ENCODE results near the gene C11orf21. TPM values are rescaled to one million over a fixed set of nuclear protein-coding genes. Genes with fewer than 3 reads are reported as not detected.

C11orf21 gene
- total RNA-seq, 5 donors from 2014 or later (not counting 1 experiment from before 2014, with no cell fraction given) = 62.3 to 133 (median 88.9) TPM

DNA sequence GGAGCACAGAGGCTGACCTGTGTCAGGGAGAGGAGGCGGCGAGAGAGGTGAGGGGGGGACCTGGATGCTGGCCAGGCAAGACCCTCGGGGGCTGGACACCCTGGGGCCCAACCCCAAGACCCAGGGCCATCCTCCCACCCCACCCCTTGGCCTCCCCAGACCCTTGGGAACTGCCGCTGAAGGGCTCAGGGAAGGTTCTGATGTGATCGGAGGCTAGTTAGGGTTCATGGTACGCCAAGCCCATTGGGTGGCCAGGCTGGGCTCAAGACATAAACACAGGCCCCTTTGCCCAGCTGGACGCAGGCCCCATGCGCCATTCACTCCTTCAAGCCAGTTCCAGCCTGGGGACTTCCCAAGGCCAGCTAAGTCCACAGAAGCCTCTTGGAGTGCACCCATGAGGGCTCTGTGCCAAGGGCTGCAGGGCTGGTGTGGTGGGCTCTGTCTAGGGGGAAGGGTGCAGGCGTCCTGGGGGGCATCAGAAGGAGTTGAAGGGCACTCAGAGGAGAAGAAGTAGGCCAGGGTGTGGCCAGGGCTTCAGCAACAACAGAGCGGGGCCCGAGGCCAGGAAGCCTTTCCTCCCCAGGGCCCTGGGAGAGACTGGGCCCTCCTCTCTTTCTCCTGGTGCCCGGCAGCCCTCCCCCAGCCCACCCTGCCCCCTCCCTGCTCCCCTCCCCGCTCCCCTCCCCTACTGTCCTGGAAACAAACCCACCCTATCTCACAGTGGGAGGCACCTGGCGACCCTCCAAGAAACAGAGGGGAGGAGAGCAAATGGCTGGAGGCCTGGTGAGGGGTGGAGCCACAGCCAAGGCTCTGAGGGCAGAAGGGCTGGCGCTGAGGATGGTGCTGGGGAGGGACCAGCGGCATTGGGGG lies 13.0 kb upstream of the C11orf21 start:
- Histone ChIP-seq H3K27me3 (replicated peaks in 1 of 2; ENCODE audit: control insufficient read depth in 2 of 2, extremely low read depth in 1 of 2, insufficient read depth in 2 of 2, low read length in 1 of 2) (no peaks in the 10 kb centered on the region), H3K4me1 (ENCODE audit: control insufficient read depth in 1 of 2, extremely low read depth in 1 of 2, insufficient read depth in 2 of 2, low read length in 2 of 2) (peaks cover 0 to 59% of the 10 kb centered on the region in 2 experiments), H3K27ac (ENCODE audit: low read length) (no peak overlapping the region), H3K36me3 (ENCODE audit: control insufficient read depth in 2 of 2, extremely low read depth in 1 of 2, insufficient read depth in 1 of 2, low read length in 1 of 2) (no peaks in the 10 kb centered on the region), H3K9me3 (no peaks in the 10 kb centered on the region), H3K4me3 (ENCODE audit: control insufficient read depth in 1 of 2, extremely low read depth in 1 of 2, low read length in 1 of 2) (no peak overlapping the region)
- DNase-seq = no peak
- ChIA-PET CTCF (interaction anchor here in 1 of 2 donors (0.6 kb wide), 1 partner anchor 442 kb away, joined by 6 read pairs; no protein-coding TSS in a partner anchor), POLR2A (no interaction called here)
- 78% methylated on average over 7 of the region's 16 CpGs for WGBS (ENCODE audit: insufficient coverage)
- H3K27me3 Mint-ChIP-seq = no peaks in the 10 kb centered on the region
- no peak overlapping the region for H3K4me3 Mint-ChIP-seq
- no peaks in the 10 kb centered on the region for H3K9me3 Mint-ChIP-seq
- peaks cover 4% of the 10 kb centered on the region for H3K36me3 Mint-ChIP-seq
- ATAC-seq (replicated peaks in 1 of 4) = no peak
- peaks cover 8 to 10% (median 9%) of the 10 kb centered on the region in 3 donors for H3K4me1 Mint-ChIP-seq
- no peak overlapping the region for H3K27ac Mint-ChIP-seq

DNA sequence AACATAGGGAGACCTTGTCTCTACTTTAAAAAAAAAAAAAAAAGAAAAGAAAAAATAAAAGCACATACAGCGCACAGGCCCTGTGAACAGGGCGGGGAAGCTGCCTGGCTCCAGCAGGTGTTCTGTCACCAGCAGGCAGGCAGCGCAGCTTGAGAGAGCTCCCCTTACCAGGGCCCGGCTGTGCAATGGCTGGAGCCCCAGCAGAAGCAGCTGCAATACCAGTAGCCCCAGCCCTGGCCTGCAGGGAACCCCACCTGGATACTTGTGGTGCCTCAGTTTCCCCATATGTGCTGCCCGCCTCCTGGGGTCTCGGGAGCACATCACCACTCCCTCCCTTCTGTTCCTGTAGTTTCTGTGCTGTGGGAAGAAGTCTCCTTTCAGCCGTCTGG lies 12.4 kb upstream of the C11orf21 start:
- ATAC-seq (replicated peaks in 1 of 4) (no peak), DNase-seq (no peak)
- H3K9me3 ChIP-seq = no peaks in the 10 kb centered on the region
- 88% methylated on average over 3 of the region's 7 CpGs for WGBS (ENCODE audit: insufficient coverage)
- Mint-ChIP-seq H3K4me1 (peaks cover 8 to 10% (median 9%) of the 10 kb centered on the region in 3 donors), H3K27me3 (no peaks in the 10 kb centered on the region), H3K4me3 (no peak overlapping the region), H3K9me3 (no peaks in the 10 kb centered on the region), H3K36me3 (peaks cover 4% of the 10 kb centered on the region), H3K27ac (no peak overlapping the region)
- CTCF ChIA-PET = interaction anchor here in 1 of 2 donors (0.6 kb wide), 1 partner anchor 442 kb away, joined by 6 read pairs; no protein-coding TSS in a partner anchor
- no peak overlapping the region for H3K27ac ChIP-seq (ENCODE audit: low read length)
- no peaks in the 10 kb centered on the region for H3K36me3 ChIP-seq (ENCODE audit: control insufficient read depth in 2 of 2, extremely low read depth in 1 of 2, insufficient read depth in 1 of 2, low read length in 1 of 2)
- POLR2A ChIA-PET = no interaction called here
- H3K4me3 ChIP-seq (ENCODE audit: control insufficient read depth in 1 of 2, extremely low read depth in 1 of 2, low read length in 1 of 2) = no peak overlapping the region
- H3K4me1 ChIP-seq (ENCODE audit: control insufficient read depth in 1 of 2, extremely low read depth in 1 of 2, insufficient read depth in 2 of 2, low read length in 2 of 2) = peaks cover 0 to 59% of the 10 kb centered on the region in 2 experiments
- H3K27me3 ChIP-seq (replicated peaks in 1 of 2; ENCODE audit: control insufficient read depth in 2 of 2, extremely low read depth in 1 of 2, insufficient read depth in 2 of 2, low read length in 1 of 2) = no peaks in the 10 kb centered on the region

DNA sequence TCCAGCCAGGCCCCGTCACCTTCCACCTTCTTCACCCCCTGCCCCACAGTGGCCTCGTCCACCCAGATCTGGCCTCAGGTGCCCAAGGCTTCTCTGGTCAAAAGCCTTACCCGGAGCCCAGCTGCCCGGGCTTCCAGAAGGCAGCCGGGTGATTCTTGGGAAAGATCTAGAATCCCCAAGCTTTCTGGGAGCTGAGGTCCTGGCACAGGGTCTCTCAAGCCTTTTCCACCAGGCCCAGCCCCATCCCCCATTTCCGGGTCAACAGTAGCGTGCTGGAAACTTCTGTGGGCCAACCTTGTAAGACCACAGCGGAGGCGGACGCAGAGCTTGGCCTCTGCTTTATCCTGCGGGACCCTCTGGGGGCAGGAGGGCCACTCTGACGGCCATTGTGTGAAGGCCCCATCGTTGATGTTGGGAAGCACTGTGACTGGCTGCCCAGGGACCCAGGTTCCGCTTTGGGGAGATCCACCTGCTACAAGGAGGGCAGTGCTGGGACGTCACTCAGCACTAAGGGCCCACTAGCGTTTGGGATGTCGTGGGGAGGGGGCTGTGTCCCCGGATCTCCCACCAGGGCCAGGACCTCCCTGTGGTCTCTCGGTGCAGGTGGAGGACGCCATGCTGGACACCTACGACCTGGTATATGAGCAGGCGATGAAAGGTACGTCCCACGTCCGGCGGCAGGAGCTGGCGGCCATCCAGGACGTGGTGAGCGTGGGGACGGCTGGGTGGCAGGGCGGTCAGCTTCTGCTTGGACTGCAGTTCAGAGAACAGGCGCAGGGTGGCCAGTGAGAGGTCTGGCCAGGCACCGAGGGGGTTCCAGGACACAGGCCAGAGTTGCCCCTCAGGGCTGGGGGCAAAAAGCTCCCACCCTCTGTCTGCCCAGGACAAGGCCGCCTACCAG lies 11.6 kb upstream of the C11orf21 start:
- Histone ChIP-seq H3K36me3 (ENCODE audit: control insufficient read depth in 2 of 2, extremely low read depth in 1 of 2, insufficient read depth in 1 of 2, low read length in 1 of 2) (no peaks in the 10 kb centered on the region), H3K4me3 (ENCODE audit: control insufficient read depth in 1 of 2, extremely low read depth in 1 of 2, low read length in 1 of 2) (no peak overlapping the region), H3K9me3 (no peaks in the 10 kb centered on the region), H3K4me1 (ENCODE audit: control insufficient read depth in 1 of 2, extremely low read depth in 1 of 2, insufficient read depth in 2 of 2, low read length in 2 of 2) (peaks cover 0 to 64% of the 10 kb centered on the region in 2 experiments), H3K27ac (ENCODE audit: low read length) (no peak overlapping the region), H3K27me3 (replicated peaks in 1 of 2; ENCODE audit: control insufficient read depth in 2 of 2, extremely low read depth in 1 of 2, insufficient read depth in 2 of 2, low read length in 1 of 2) (no peaks in the 10 kb centered on the region)
- Mint-ChIP-seq H3K4me3 (no peak overlapping the region), H3K4me1 (peaks cover 8 to 10% (median 9%) of the 10 kb centered on the region in 3 donors), H3K9me3 (no peaks in the 10 kb centered on the region), H3K27me3 (no peaks in the 10 kb centered on the region), H3K27ac (no peak overlapping the region), H3K36me3 (peaks cover 4% of the 10 kb centered on the region)
- WGBS (ENCODE audit: insufficient coverage) = 93% methylated on average over 33 of the region's 34 CpGs
- CTCF ChIA-PET = no interaction called here
- no peak for DNase-seq
- POLR2A ChIA-PET = no interaction called here
- ATAC-seq (replicated peaks in 1 of 4) = no peak

DNA sequence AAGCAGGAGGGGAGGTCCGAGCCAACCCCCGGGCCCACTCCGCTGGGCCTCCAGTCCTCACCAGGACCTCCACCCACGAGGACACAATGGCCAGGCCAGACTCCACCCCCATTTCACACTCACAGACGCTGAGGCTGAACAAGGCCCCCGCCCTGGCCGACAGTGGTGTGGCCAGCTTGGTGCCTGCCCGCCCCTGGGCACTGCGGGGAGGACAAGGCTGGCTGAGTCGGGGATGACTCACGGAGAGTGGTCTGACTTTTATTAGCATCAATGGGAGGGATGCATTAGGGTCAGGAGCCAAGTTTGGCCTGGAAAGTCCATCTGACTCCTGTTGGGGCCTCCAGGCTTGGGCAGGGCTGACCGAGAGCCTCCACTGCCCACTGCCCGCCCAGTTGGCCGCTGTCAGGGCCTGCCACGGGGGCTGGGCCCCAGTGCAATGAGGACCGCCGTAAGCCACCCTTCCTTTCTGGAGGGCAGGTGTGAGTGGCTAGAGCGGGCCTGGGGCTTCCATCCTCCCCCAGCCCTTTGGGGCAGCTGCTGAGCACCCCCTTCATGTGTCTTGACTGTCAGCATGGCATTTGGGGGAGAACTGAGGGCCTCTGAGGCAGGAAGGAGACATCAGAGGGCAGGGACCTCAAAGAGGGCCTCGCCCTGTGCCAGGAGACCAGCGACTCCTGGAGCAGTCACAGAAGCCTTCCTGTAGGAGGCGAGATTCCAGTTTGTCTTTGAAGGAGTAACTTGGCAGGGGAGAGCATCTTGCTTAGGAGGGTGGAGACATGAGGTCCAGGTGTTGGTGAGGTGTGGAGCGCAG lies 10.7 kb upstream of the C11orf21 start:
- H3K27ac ChIP-seq (ENCODE audit: low read length) = no peak overlapping the region
- no peak for DNase-seq
- H3K27me3 Mint-ChIP-seq = no peaks in the 10 kb centered on the region
- H3K36me3 Mint-ChIP-seq = no peaks in the 10 kb centered on the region
- H3K27me3 ChIP-seq (replicated peaks in 1 of 2; ENCODE audit: control insufficient read depth in 2 of 2, extremely low read depth in 1 of 2, insufficient read depth in 2 of 2, low read length in 1 of 2) = no peaks in the 10 kb centered on the region
- no peaks in the 10 kb centered on the region for H3K9me3 ChIP-seq
- ChIA-PET POLR2A (no interaction called here), CTCF (no interaction called here)
- H3K4me1 ChIP-seq (ENCODE audit: control insufficient read depth in 1 of 2, extremely low read depth in 1 of 2, insufficient read depth in 2 of 2, low read length in 2 of 2) = peaks cover 0 to 71% of the 10 kb centered on the region in 2 experiments
- H3K27ac Mint-ChIP-seq = no peak overlapping the region
- H3K4me3 Mint-ChIP-seq = no peak overlapping the region
- H3K4me1 Mint-ChIP-seq = peaks cover 8 to 12% (median 12%) of the 10 kb centered on the region in 3 donors
- 88% methylated on average over 11 of the region's 22 CpGs for WGBS (ENCODE audit: insufficient coverage)
- no peaks in the 10 kb centered on the region for H3K9me3 Mint-ChIP-seq
- ATAC-seq (replicated peaks in 1 of 4) = no peak
- peaks cover 0 to under 1% of the 10 kb centered on the region in 2 donors for H3K36me3 ChIP-seq (ENCODE audit: control insufficient read depth in 2 of 2, extremely low read depth in 1 of 2, insufficient read depth in 1 of 2, low read length in 1 of 2)
- H3K4me3 ChIP-seq (ENCODE audit: control insufficient read depth in 1 of 2, extremely low read depth in 1 of 2, low read length in 1 of 2) = no peak overlapping the region

DNA sequence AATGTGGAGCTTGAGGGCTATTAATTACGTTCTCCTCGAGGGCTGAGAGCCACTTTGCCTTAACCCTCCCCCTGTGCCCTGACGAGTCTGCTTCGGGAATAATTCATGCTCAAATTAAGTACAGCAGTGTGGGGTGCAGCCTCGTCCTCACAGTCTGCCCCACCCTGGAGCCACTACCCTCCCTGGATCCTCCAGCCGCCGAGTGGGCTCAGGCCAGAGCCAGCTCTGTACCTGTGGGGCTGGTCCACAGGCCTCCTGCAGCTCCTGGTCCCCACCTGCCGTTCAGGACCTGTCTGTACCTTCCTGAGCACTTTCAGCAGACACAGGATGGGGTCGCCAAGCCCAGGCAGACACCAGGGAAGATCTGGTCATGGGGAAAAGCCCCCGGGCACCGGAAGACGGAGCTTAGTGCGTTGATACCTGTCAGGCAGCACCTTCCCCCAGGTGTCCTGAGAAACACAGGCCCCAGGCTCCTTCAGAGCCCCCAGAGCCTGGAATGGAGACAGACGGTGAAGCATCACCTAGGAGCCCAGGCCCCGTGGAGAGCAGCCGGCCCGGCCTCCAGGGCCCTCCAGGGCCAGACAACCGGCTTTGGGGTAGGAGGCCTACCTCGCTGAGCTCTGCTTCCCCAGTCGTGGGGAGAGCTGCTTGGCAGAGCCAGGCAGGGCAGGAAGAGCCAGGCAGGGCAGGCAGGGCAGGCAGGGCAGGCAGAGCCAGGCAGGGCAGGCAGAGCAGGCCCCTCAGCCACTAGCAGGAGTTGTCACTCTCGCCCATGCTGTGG lies 9.8 kb upstream of the C11orf21 start:
- H3K27me3 Mint-ChIP-seq = no peaks in the 10 kb centered on the region
- no peaks in the 10 kb centered on the region for H3K9me3 Mint-ChIP-seq
- no peak for DNase-seq
- peaks cover 2 to 14% (median 9%) of the 10 kb centered on the region in 3 donors for H3K4me1 Mint-ChIP-seq
- Histone ChIP-seq H3K27ac (ENCODE audit: low read length) (no peak overlapping the region), H3K9me3 (no peaks in the 10 kb centered on the region), H3K27me3 (replicated peaks in 1 of 2; ENCODE audit: control insufficient read depth in 2 of 2, extremely low read depth in 1 of 2, insufficient read depth in 2 of 2, low read length in 1 of 2) (no peaks in the 10 kb centered on the region), H3K36me3 (ENCODE audit: control insufficient read depth in 2 of 2, extremely low read depth in 1 of 2, insufficient read depth in 1 of 2, low read length in 1 of 2) (peaks cover 0 to 4% of the 10 kb centered on the region in 2 donors), H3K4me3 (ENCODE audit: control insufficient read depth in 1 of 2, extremely low read depth in 1 of 2, low read length in 1 of 2) (no peak overlapping the region), H3K4me1 (ENCODE audit: control insufficient read depth in 1 of 2, extremely low read depth in 1 of 2, insufficient read depth in 2 of 2, low read length in 2 of 2) (peaks cover 0 to 73% of the 10 kb centered on the region in 2 experiments)
- H3K4me3 Mint-ChIP-seq = no peak overlapping the region
- no peaks in the 10 kb centered on the region for H3K36me3 Mint-ChIP-seq
- peak overlapping the region in 1 of 2 donors; percentile 22 for H3K27ac Mint-ChIP-seq
- CTCF ChIA-PET = no interaction called here
- POLR2A ChIA-PET = no interaction called here
- 90% methylated on average over 18 of the region's 21 CpGs for WGBS (ENCODE audit: insufficient coverage)
- no peak for ATAC-seq (replicated peaks in 1 of 4)

Data from T-cell (primary cell).